HG02763 (cell line): ENCODE data around the gene TXNDC8.

Source experiments
- ATAC-seq: cut with Tn5 transposase; IDR thresholded peaks from one replicate; pipeline ENCODE4 v1.9.1; 2021; ENCODE audit warnings: mild to moderate bottlenecking, moderate library complexity; ENCODE audit not compliant: unreplicated experiment

TXNDC8 gene

GRCh38 chr9:110282018-110282738, 55.5 kb downstream of the TXNDC8 start:
- ATAC-seq: no peak

GRCh38 chr9:110278080-110278707, 59.5 kb downstream of the TXNDC8 start:
- ATAC-seq: no peak

- no peak for ATAC-seq
Measured at GRCh38 chr9:110276781-110277180, 60.9 kb downstream of the TXNDC8 start.

GRCh38 chr9:110270211-110270995, 67.3 kb downstream of the TXNDC8 start:
- no peak for ATAC-seq

GRCh38 chr9:110266795-110267194, 70.9 kb downstream of the TXNDC8 start:
- no peak for ATAC-seq

- ATAC-seq: no peak
Measured at GRCh38 chr9:110261632-110262031, 76.0 kb downstream of the TXNDC8 start.

GRCh38 chr9:110260911-110261310, 76.8 kb downstream of the TXNDC8 start:
- no peak for ATAC-seq

- ATAC-seq: no peak
Measured at GRCh38 chr9:110259566-110259965, 78.1 kb downstream of the TXNDC8 start.

- no peak for ATAC-seq
Measured at GRCh38 chr9:110258690-110259091, 79.0 kb downstream of the TXNDC8 start.

- ATAC-seq: no peak
Measured at GRCh38 chr9:110257956-110258355, 79.7 kb downstream of the TXNDC8 start.

GRCh38 chr9:110257097-110257841, 80.4 kb downstream of the TXNDC8 start:
- ATAC-seq: no peak

- peak; percentile 73 for ATAC-seq
Measured at GRCh38 chr9:110256380-110257096, 81.1 kb downstream of the TXNDC8 start, which contains the start of gene TXN. TXN (minus strand) TSS chr9:110256507; CDS start chr9:110256435, 72 bp downstream.

- ATAC-seq: peak; percentile 13
Measured at GRCh38 chr9:110255463-110256379, 81.9 kb downstream of the TXNDC8 start.

- ATAC-seq: no peak
Measured at GRCh38 chr9:110255034-110255462, 82.6 kb downstream of the TXNDC8 start.

- ATAC-seq: no peak
Measured at GRCh38 chr9:110254500-110254899, 83.2 kb downstream of the TXNDC8 start.
